CD4-positive, alpha-beta T cell treated with Interleukin-4 for 1 hour (primary cell): ENCODE results near the gene TRPC4AP.
"Not testable (repeated sequence)": the region's sequence is repeated elsewhere in the genome, so short reads cannot be mapped to it uniquely, and the experiment has no call there.

Source experiments
- DNase-seq, 2 donors: peaks; one replicate each; pipeline ENCODE4 v3.0.0-alpha.2; 2020 to 2022

TRPC4AP gene

GRCh38 chr20:35055445-35056276 is 36.9 kb downstream of the TRPC4AP start:
- peak in 1 of 2 donors; percentile 10 for DNase-seq

GRCh38 chr20:35054814-35055213 is 37.8 kb downstream of the TRPC4AP start:
- no peak for DNase-seq

- not testable (repeated sequence) for DNase-seq
These were observed 40.0 kb downstream of the TRPC4AP start for GRCh38 chr20:35052616-35053015.

- no peak for DNase-seq
These were observed 42.7 kb downstream of the TRPC4AP start for GRCh38 chr20:35049776-35050352.

GRCh38 chr20:35048739-35049138 is 43.9 kb downstream of the TRPC4AP start:
- no peak for DNase-seq

GRCh38 chr20:35042268-35042667 is 50.3 kb downstream of the TRPC4AP start:
- DNase-seq: no peak

GRCh38 chr20:35040646-35041045 is 52.0 kb downstream of the TRPC4AP start:
- DNase-seq: no peak

GRCh38 chr20:35039846-35040489 is 52.6 kb downstream of the TRPC4AP start:
- DNase-seq: no peak

- no peak for DNase-seq
These were observed 53.5 kb downstream of the TRPC4AP start for GRCh38 chr20:35039146-35039545.

- no peak for DNase-seq
These were observed 58.5 kb downstream of the TRPC4AP start for GRCh38 chr20:35034145-35034544.

- no peak for DNase-seq
These were observed 62.5 kb downstream of the TRPC4AP start for GRCh38 chr20:35030136-35030535.

GRCh38 chr20:35027301-35027700 is 65.3 kb downstream of the TRPC4AP start:
- DNase-seq: no peak

- DNase-seq: no peak
These were observed 67.5 kb downstream of the TRPC4AP start for GRCh38 chr20:35025116-35025515.

GRCh38 chr20:35023624-35024023 is 69.0 kb downstream of the TRPC4AP start:
- DNase-seq: no peak

- no peak for DNase-seq
These were observed 70.8 kb downstream of the TRPC4AP start for GRCh38 chr20:35021831-35022230.

GRCh38 chr20:35021063-35021462 is 71.5 kb downstream of the TRPC4AP start:
- no peak for DNase-seq

- no peak for DNase-seq
These were observed 72.3 kb downstream of the TRPC4AP start for GRCh38 chr20:35020108-35020928.

GRCh38 chr20:35018590-35019371 is 73.8 kb downstream of the TRPC4AP start:
- no peak for DNase-seq

- no peak for DNase-seq
These were observed 75.3 kb downstream of the TRPC4AP start for GRCh38 chr20:35017099-35017835.

GRCh38 chr20:35015863-35016193 is 76.8 kb downstream of the TRPC4AP start:
- DNase-seq: no peak

GRCh38 chr20:35014537-35014936 is 78.1 kb downstream of the TRPC4AP start:
- DNase-seq: no peak
